Muscle of arm (tissue), 14 donors: Measurements from ENCODE around the gene SRRM3. TPM values are rescaled to one million over a fixed set of nuclear protein-coding genes. Genes with fewer than 3 reads are reported as not detected.
"Not testable (repeated sequence)": the region's sequence is repeated elsewhere in the genome, so short reads cannot be mapped to it uniquely, and the experiment has no call there.

Experiments
- DNase-seq: peaks from one replicate; pipeline ENCODE4 v3.0.0-alpha.2; 2013
- long read RNA-seq, 11 donors: transcript quantifications; one replicate each; lab custom pipeline, GENCODE V29; 2026
- polyA plus RNA-seq, 12 donors: library from polyadenylated mRNA; unstranded; fragments of 120-200 nt; gene quantifications; one replicate each; pipeline ENCODE4 v1.2.1, GENCODE V29; 2013; ENCODE audit not compliant: insufficient read length in 12 of 12

SRRM3 gene
- 1 to 10 TPM in 1 of 12 donors, under 1 TPM in 9, not detected in 2; 0.23 to 1.2 (median 0.48) TPM for polyA plus RNA-seq
- long read RNA-seq, donor 1: 0 reads
- long read RNA-seq, donor 2: 0 reads
- long read RNA-seq, donor 3: 0 reads
- long read RNA-seq, donor 4: 0 reads
- long read RNA-seq, donor 5: 0 reads
- long read RNA-seq, donor 6, partial matches to known transcripts: 0 of 1 reads
- long read RNA-seq, donor 6, other reads (novel, unspliced or antisense): 0 of 1 reads
- long read RNA-seq, donor 7: 0 reads
- long read RNA-seq, donor 8: 0 reads
- long read RNA-seq, donor 9: 0 reads
- long read RNA-seq, donor 10: 0 reads
- long read RNA-seq, donor 11: 0 reads

GRCh38 chr7:76201732-76202665 is at the start of gene SRRM3:
SRRM3 (plus strand) TSS chr7:76201896; CDS start chr7:76235067, 33,171 bp downstream.
- DNase-seq: peak; percentile 66

- no peak for DNase-seq
These were observed 49.8 kb upstream of the SRRM3 start for GRCh38 chr7:76151932-76152331.

GRCh38 chr7:76153571-76154230 is 48.0 kb upstream of the SRRM3 start:
- DNase-seq: not testable (repeated sequence)

GRCh38 chr7:76155938-76156337 is 45.8 kb upstream of the SRRM3 start:
- no peak for DNase-seq

- DNase-seq: not testable (repeated sequence)
These were observed 44.6 kb upstream of the SRRM3 start for GRCh38 chr7:76156992-76157685.

GRCh38 chr7:76158416-76158815 is 43.3 kb upstream of the SRRM3 start:
- not testable (repeated sequence) for DNase-seq

- DNase-seq: not testable (repeated sequence)
These were observed 39.1 kb upstream of the SRRM3 start for GRCh38 chr7:76162416-76163170.

- not testable (repeated sequence) for DNase-seq
These were observed 37.9 kb upstream of the SRRM3 start for GRCh38 chr7:76163812-76164211.

GRCh38 chr7:76165106-76165972 is 36.4 kb upstream of the SRRM3 start:
- DNase-seq: no peak

- DNase-seq: no peak
These were observed 35.7 kb upstream of the SRRM3 start for GRCh38 chr7:76165973-76166403.

- DNase-seq: peak; percentile 96
These were observed 35.1 kb upstream of the SRRM3 start for GRCh38 chr7:76166404-76167255.

- DNase-seq: no peak
These were observed 28.0 kb upstream of the SRRM3 start for GRCh38 chr7:76173566-76174205.

GRCh38 chr7:76176951-76177350 is 24.7 kb upstream of the SRRM3 start:
- not testable (repeated sequence) for DNase-seq

- DNase-seq: no peak
These were observed 22.0 kb upstream of the SRRM3 start for GRCh38 chr7:76179686-76180085.

- no peak for DNase-seq
These were observed 19.3 kb upstream of the SRRM3 start for GRCh38 chr7:76182225-76182960.

- no peak for DNase-seq
These were observed 16.4 kb upstream of the SRRM3 start for GRCh38 chr7:76185187-76185896.

GRCh38 chr7:76187272-76187671 is 14.4 kb upstream of the SRRM3 start:
- DNase-seq: no peak
